Measurements from ENCODE around the gene TMED8.
A peak's percentile ranks its signal among the peaks of the same experiment; 100 is the strongest.

The TMED8 gene

DNA sequence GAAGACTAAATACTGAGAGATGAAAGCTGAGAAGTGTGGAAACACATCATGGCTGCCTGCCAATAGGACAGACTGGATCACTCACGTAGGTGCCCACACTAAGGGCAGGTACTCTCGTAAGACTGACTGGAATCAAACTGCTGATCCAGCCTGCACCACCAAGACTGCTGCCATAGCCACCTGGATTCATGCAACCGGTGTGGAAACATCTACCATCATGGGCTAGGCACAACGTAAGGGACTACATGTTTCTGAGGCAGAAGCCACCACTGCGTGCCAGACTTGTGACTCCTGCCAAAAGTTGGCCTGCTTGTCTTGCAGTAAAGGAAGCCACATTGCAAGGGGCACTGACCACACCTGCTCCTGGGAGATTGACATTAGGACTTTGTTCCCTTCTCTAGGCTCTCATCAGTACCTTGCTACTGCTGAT is 60.0 kb downstream of the TMED8 start:
- Histone ChIP-seq H3K36me3 (ENCODE audit: control insufficient read depth, insufficient read depth, low read length) (no peaks in the 10 kb centered on the region), H3K27me3 (ENCODE audit: control insufficient read depth, insufficient read depth, low read length, poor library complexity, severe bottlenecking) (no peaks in the 10 kb centered on the region), H3K27ac (ENCODE audit: insufficient read depth, low read depth, low read length, poor library complexity, severe bottlenecking) (no peak overlapping the region), H3K4me1 (ENCODE audit: control insufficient read depth, insufficient read depth, low read length) (peaks cover 36% of the 10 kb centered on the region), H3K9me3 (ENCODE audit: control insufficient read depth, low read length) (no peaks in the 10 kb centered on the region), H3K4me3 (ENCODE audit: insufficient read depth, low read depth, low read length) (no peak overlapping the region)
- 83% methylated on average over 5 of the region's 5 CpGs for WGBS, 2 experiments

DNA sequence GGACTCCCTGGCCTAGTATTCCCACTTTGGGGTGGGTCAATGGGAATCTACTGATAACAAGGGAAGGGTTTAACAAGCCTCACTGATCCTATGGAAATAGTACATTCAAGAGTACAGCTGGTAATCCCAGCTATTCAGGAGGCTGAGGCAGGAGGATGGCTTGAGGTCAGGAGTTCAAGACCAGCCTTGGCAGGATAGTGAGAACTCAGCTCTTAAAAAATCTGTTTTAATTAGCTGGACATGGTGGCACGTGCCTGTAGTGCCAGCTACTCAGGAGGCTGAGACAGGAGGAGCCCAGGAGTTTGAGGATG is 60.7 kb downstream of the TMED8 start:
- Histone ChIP-seq H3K9me3 (ENCODE audit: control insufficient read depth, low read length) (no peaks in the 10 kb centered on the region), H3K4me3 (ENCODE audit: insufficient read depth, low read depth, low read length) (no peak overlapping the region), H3K36me3 (ENCODE audit: control insufficient read depth, insufficient read depth, low read length) (no peaks in the 10 kb centered on the region), H3K27me3 (ENCODE audit: control insufficient read depth, insufficient read depth, low read length, poor library complexity, severe bottlenecking) (no peaks in the 10 kb centered on the region), H3K27ac (ENCODE audit: insufficient read depth, low read depth, low read length, poor library complexity, severe bottlenecking) (no peak overlapping the region), H3K4me1 (ENCODE audit: control insufficient read depth, insufficient read depth, low read length) (peaks cover 35% of the 10 kb centered on the region)
- WGBS, 2 experiments: 45 to 50% methylated on average over 1 of the region's 1 CpG

DNA sequence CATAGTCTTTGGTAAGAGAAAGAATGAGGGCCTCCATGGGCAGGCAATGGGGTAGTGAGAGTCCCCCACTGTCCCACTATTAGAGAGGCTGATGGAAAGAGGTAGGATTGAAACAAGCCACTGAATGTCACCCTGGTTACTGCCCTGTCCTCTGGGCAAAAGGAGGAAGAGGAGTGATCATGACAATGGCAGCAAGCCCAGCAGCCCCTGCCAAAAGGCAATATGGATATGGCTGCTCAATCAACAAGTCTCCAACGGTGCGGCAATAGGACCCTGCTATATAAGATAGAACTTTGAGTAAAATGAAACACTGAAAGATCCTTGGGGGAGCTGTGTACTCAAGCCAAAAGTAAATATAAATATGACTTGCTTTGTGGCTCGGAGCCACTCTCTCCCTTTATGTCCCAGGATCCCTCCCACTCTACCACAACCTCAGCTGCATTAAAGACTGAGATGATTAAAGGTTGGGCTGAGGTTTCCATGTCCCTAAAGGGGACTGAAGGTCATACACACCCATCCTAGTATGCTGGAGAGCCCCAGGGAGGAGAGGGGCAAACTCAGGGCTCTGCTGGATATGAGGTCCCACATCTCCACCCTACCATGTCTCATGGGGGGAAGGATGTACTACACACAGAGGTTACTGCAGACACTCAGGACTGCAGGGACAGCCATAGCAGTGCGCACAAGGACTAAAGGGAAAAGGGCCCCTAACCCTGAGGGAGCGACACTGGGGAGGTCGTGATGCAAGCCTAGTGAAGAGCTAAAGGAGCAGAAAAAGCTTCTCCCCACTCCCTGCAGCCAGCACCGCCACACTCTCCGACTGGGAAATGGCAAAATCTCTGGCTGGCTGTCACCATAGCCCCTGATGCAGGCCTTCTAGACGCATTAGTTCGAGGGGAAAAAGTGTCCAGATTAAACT is 62.1 kb downstream of the TMED8 start:
- H3K4me3 ChIP-seq (ENCODE audit: insufficient read depth, low read depth, low read length): no peak overlapping the region
- H3K9me3 ChIP-seq (ENCODE audit: control insufficient read depth, low read length): no peaks in the 10 kb centered on the region
- WGBS, 2 experiments: 83 to 86% methylated on average over 9 to 10 of the region's 10 CpGs
- H3K4me1 ChIP-seq (ENCODE audit: control insufficient read depth, insufficient read depth, low read length): peaks cover 34% of the 10 kb centered on the region
- no peaks in the 10 kb centered on the region for H3K27me3 ChIP-seq (ENCODE audit: control insufficient read depth, insufficient read depth, low read length, poor library complexity, severe bottlenecking)
- H3K27ac ChIP-seq (ENCODE audit: insufficient read depth, low read depth, low read length, poor library complexity, severe bottlenecking): no peak overlapping the region
- H3K36me3 ChIP-seq (ENCODE audit: control insufficient read depth, insufficient read depth, low read length): no peaks in the 10 kb centered on the region

- 9 to 19% methylated on average over 2 of the region's 2 CpGs for WGBS, 2 experiments
- Histone ChIP-seq H3K27ac (ENCODE audit: insufficient read depth, low read depth, low read length, poor library complexity, severe bottlenecking) (no peak overlapping the region), H3K36me3 (ENCODE audit: control insufficient read depth, insufficient read depth, low read length) (no peaks in the 10 kb centered on the region), H3K4me1 (ENCODE audit: control insufficient read depth, insufficient read depth, low read length) (peaks cover 26% of the 10 kb centered on the region), H3K9me3 (ENCODE audit: control insufficient read depth, low read length) (no peaks in the 10 kb centered on the region), H3K27me3 (ENCODE audit: control insufficient read depth, insufficient read depth, low read length, poor library complexity, severe bottlenecking) (no peaks in the 10 kb centered on the region), H3K4me3 (ENCODE audit: insufficient read depth, low read depth, low read length) (no peak overlapping the region)
These were observed 62.9 kb downstream of the TMED8 start for GRCh38 chr14:77314043-77314442.

- no peak overlapping the region for H3K27ac ChIP-seq (ENCODE audit: insufficient read depth, low read depth, low read length, poor library complexity, severe bottlenecking)
These were observed 63.5 kb downstream of the TMED8 start for GRCh38 chr14:77313371-77313770.

DNA sequence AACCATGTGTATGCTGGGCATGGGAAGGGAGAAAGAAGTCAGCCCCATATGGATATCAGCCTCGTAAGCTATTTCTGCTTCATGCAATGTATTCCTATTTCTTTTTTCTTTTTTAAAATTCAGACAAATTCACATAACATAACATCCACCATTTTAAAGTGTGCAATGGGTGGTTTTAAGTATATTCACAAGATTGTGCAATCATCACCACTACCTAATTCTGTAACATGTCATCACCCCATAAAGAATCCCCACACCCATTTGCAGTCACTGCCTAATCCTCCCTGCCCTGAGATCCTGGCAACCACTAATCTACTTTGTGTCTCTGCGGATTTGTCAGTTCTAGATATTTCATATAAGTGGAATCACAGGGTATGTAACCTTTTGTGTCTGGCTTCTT is 65.7 kb downstream of the TMED8 start:
- peaks cover 37% of the 10 kb centered on the region for H3K4me1 ChIP-seq (ENCODE audit: control insufficient read depth, insufficient read depth, low read length)
- no peaks in the 10 kb centered on the region for H3K9me3 ChIP-seq (ENCODE audit: control insufficient read depth, low read length)
- H3K36me3 ChIP-seq (ENCODE audit: control insufficient read depth, insufficient read depth, low read length): no peaks in the 10 kb centered on the region
- no peaks in the 10 kb centered on the region for H3K27me3 ChIP-seq (ENCODE audit: control insufficient read depth, insufficient read depth, low read length, poor library complexity, severe bottlenecking)
- H3K4me3 ChIP-seq (ENCODE audit: insufficient read depth, low read depth, low read length): no peak overlapping the region
- H3K27ac ChIP-seq (ENCODE audit: insufficient read depth, low read depth, low read length, poor library complexity, severe bottlenecking): no peak overlapping the region
- WGBS, 2 experiments: 94 to 95% methylated on average over 2 of the region's 2 CpGs

More at GRCh38 chr14:77313371-77313770, 63.5 kb downstream of the TMED8 start:
- H3K36me3 ChIP-seq (ENCODE audit: control insufficient read depth, insufficient read depth, low read length): no peaks in the 10 kb centered on the region
- H3K9me3 ChIP-seq (ENCODE audit: control insufficient read depth, low read length): no peaks in the 10 kb centered on the region
- no peaks in the 10 kb centered on the region for H3K27me3 ChIP-seq (ENCODE audit: control insufficient read depth, insufficient read depth, low read length, poor library complexity, severe bottlenecking)
- no peak overlapping the region for H3K4me3 ChIP-seq (ENCODE audit: insufficient read depth, low read depth, low read length)
- 80 to 92% methylated on average over 1 of the region's 1 CpG for WGBS, 2 experiments
- H3K4me1 ChIP-seq (ENCODE audit: control insufficient read depth, insufficient read depth, low read length): peaks cover 23% of the 10 kb centered on the region

DNA sequence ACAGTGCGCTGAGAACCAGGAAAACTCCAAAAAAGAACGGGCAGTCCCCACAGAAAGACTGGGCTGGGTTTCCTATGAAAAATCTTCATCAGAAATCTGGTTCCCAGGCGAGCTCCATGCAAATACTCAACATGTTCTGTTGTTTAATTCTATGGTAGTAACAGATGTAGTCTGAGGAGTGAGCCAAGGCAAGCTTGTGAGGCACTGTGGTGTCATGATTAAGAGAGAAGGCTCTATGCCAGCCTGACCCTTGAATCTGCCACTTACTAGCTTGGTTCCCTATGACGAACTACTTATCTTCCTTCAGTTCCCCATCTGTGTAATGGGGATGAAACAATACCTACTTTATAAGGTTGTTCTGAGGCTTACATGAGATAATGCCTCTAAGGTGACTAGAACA is 66.9 kb downstream of the TMED8 start:
- no peaks in the 10 kb centered on the region for H3K36me3 ChIP-seq (ENCODE audit: control insufficient read depth, insufficient read depth, low read length)
- no peaks in the 10 kb centered on the region for H3K27me3 ChIP-seq (ENCODE audit: control insufficient read depth, insufficient read depth, low read length, poor library complexity, severe bottlenecking)
- no peaks in the 10 kb centered on the region for H3K9me3 ChIP-seq (ENCODE audit: control insufficient read depth, low read length)
- H3K4me1 ChIP-seq (ENCODE audit: control insufficient read depth, insufficient read depth, low read length): peaks cover 40% of the 10 kb centered on the region
- no peak overlapping the region for H3K4me3 ChIP-seq (ENCODE audit: insufficient read depth, low read depth, low read length)
- 95% methylated on average over 4 of the region's 4 CpGs for WGBS, 2 experiments
- H3K27ac ChIP-seq (ENCODE audit: insufficient read depth, low read depth, low read length, poor library complexity, severe bottlenecking): no peak overlapping the region

DNA sequence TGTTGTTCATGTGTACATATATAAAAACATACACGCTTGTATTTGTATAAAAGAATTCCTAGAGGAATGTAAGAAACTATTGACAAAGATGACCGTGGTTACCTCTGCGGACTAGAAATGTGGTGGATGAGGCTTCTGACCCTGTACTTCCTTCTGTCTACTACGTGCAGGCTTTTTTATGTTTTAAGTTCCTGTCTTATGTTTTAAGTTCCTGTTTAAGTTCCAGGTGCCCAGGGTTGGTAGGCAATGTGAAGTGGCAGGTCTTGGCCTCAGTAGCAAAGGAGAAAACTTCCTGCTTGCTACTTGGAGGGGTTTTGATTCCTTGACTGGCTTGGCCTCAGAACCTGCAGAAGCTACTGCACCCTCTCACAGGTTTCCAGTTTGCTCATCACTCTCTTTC is 67.8 kb downstream of the TMED8 start:
- 95 to 97% methylated on average over 4 of the region's 4 CpGs for WGBS, 2 experiments

DNA sequence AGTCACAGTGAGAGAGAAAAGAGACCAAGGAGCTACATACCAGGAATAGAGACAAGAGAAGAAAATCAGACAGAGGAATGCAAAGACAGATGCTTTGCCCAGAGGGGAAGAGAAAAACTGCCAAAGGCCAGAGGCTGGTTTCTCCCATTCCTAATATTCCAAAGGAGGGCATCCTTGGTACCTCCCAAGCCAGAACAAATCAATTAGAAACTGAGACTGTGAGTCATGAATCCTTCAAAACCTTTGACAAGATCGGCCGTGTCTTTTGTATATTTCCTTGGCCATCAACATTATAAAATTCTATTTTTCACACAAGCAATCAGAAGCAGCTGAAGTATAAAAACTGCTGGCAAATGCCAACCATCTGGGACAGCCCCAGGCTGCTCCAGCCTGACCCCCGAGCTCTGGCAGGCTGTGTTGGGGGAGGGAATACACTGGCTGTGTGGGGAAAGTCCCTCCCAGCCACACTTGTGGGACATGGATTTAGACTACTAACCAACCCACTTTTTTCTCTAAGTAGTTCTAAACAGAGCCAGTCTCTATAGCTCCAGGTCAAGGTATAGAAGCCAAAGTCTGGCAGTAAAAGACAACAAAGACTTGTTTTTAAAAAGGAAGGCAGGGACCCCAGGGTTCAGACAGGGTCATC is 69.9 kb downstream of the TMED8 start:
- peaks cover 24% of the 10 kb centered on the region for H3K4me1 ChIP-seq (ENCODE audit: control insufficient read depth, insufficient read depth, low read length)
- peak overlapping the region; percentile 96 for H3K27ac ChIP-seq (ENCODE audit: insufficient read depth, low read depth, low read length, poor library complexity, severe bottlenecking)
- no peak overlapping the region for H3K4me3 ChIP-seq (ENCODE audit: insufficient read depth, low read depth, low read length)
- no peaks in the 10 kb centered on the region for H3K36me3 ChIP-seq (ENCODE audit: control insufficient read depth, insufficient read depth, low read length)
- 59 to 66% methylated on average over 3 of the region's 3 CpGs for WGBS, 2 experiments
- no peaks in the 10 kb centered on the region for H3K9me3 ChIP-seq (ENCODE audit: control insufficient read depth, low read length)
- H3K27me3 ChIP-seq (ENCODE audit: control insufficient read depth, insufficient read depth, low read length, poor library complexity, severe bottlenecking): no peaks in the 10 kb centered on the region

More for the DNA sequence above, 67.8 kb downstream of the TMED8 start:
- Histone ChIP-seq H3K4me3 (ENCODE audit: insufficient read depth, low read depth, low read length) (no peak overlapping the region), H3K27ac (ENCODE audit: insufficient read depth, low read depth, low read length, poor library complexity, severe bottlenecking) (no peak overlapping the region), H3K36me3 (ENCODE audit: control insufficient read depth, insufficient read depth, low read length) (no peaks in the 10 kb centered on the region), H3K9me3 (ENCODE audit: control insufficient read depth, low read length) (no peaks in the 10 kb centered on the region), H3K4me1 (ENCODE audit: control insufficient read depth, insufficient read depth, low read length) (peaks cover 31% of the 10 kb centered on the region), H3K27me3 (ENCODE audit: control insufficient read depth, insufficient read depth, low read length, poor library complexity, severe bottlenecking) (no peaks in the 10 kb centered on the region)

DNA sequence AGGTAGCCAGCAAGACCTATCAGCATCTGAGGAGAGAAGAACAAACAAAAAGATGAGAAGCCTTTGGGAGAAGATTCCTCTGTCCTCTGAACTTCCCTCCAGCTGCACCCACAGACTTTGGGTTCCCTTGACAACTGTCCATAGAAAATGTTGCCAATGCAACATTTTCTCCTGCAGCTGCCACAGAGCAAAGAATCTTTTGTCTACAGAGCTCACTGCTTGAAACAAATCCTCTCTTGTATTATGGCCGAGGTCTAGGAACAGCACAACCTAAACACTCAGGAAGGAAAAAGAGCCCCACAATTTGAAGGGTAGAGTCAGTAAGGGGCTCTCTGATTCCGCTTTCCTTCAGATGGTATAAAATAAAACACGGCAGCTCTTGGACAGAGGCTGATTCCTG is 70.5 kb downstream of the TMED8 start:
- Histone ChIP-seq H3K9me3 (ENCODE audit: control insufficient read depth, low read length) (no peaks in the 10 kb centered on the region), H3K36me3 (ENCODE audit: control insufficient read depth, insufficient read depth, low read length) (no peaks in the 10 kb centered on the region), H3K27me3 (ENCODE audit: control insufficient read depth, insufficient read depth, low read length, poor library complexity, severe bottlenecking) (no peaks in the 10 kb centered on the region), H3K4me1 (ENCODE audit: control insufficient read depth, insufficient read depth, low read length) (peaks cover 24% of the 10 kb centered on the region), H3K4me3 (ENCODE audit: insufficient read depth, low read depth, low read length) (no peak overlapping the region), H3K27ac (ENCODE audit: insufficient read depth, low read depth, low read length, poor library complexity, severe bottlenecking) (peak overlapping the region; percentile 96)
- 48 to 59% methylated on average over 3 of the region's 3 CpGs for WGBS, 2 experiments

Measured in ectodermal cell (in vitro differentiated cells).